Adrenal gland (tissue), 12 donors: ENCODE measurements around the gene CACUL1. TPM values are rescaled to one million over a fixed set of nuclear protein-coding genes. Genes with fewer than 3 reads are reported as not detected.

Experiments
- DNase-seq, 7 donors: peaks; one replicate each; pipeline ENCODE4 v3.0.0-alpha.2; 2019 to 2020
- H3K27ac ChIP-seq, 5 donors: fragments of 200-600 bp; sonication (generic) in 4 of 5; 1 replicate in 3 of 5; 2 replicates in 2 of 5; pipeline versions ENCODE4 v1.5.1 to v1.8.0; 2016 to 2020; ENCODE audit warnings: mild to moderate bottlenecking in 1 of 5
- H3K27me3 ChIP-seq: fragments of 200-600 bp; 2 replicates; pipeline ENCODE4 v1.8.0; 2021
- H3K36me3 ChIP-seq, 2 donors: fragments of 200-600 bp; replicated peaks in 1 of 2; 1 replicate in 1 of 2; 2 replicates in 1 of 2; pipeline versions ENCODE4 v1.5.1 to v1.8.0; 2018 to 2022
- H3K4me1 ChIP-seq, 2 donors: fragments of 200-600 bp; replicated peaks in 1 of 2; 1 replicate in 1 of 2; 2 replicates in 1 of 2; pipeline versions ENCODE4 v1.5.1 to v1.8.0; 2018 to 2021
- H3K4me3 ChIP-seq, 4 donors: fragments of 200-600 bp; sonication (generic) in 3 of 4; one replicate each; pipeline ENCODE4 v1.5.1; 2016 to 2018
- H3K9me3 ChIP-seq, 3 donors: fragments of 200-600 bp; sonication (generic) in 1 of 3; replicated peaks in 1 of 3; 1 replicate in 2 of 3; 2 replicates in 1 of 3; pipeline versions ENCODE4 v1.5.1 to v1.8.0; 2016 to 2021
- POLR2A ChIP-seq, 2 donors: fragments of 450-650 bp; IDR thresholded peaks; one replicate each; pipeline ENCODE4 v1.6.1; 2017; ENCODE audit warnings: antibody characterized with exemption in 2 of 2, mild to moderate bottlenecking in 2 of 2, moderate library complexity in 1 of 2
- WGBS, 4 donors: extraction: QIAGEN DNeasy Blood & Tissue Kit in 2 of 4; methylation state at CpG; one replicate each; pipeline versions ENCODE4 v1.1.5 to v1.1.7; 2013 to 2017; 5-methylcytosine and 5-hydroxymethylcytosine counted together
- intact Hi-C, 2 donors: fragments of 100-400 bp; cut with DNase I; formaldehyde crosslinking; loops; one replicate each; pipeline versions ENCODE4 v1.14.1 to v1.15.0; 2022 to 2023
- polyA plus RNA-seq, 3 donors: library from polyadenylated mRNA; stranded (reverse); fragments of 200-250 nt in 2 of 3; fragments of 350-450 nt in 1 of 3; fragmentation: Illumina TruSeq in 1 of 3; extraction: RNeasy Lipid Tissue Mini Kit (QIAGEN cat#74804) in 1 of 3; gene quantifications; one replicate each; pipeline ENCODE4 v1.2.3, GENCODE V29; 2013 to 2014
- total RNA-seq, 9 donors: library from RNA; depleted of rRNA in 4 of 9; stranded (reverse); fragments of >200 nt in 4 of 9; fragments of 120-200 nt in 1 of 9; fragmentation: NEBNext Ultra II Directional in 1 of 9; extraction: Animal tissue kit (Norgen Biotek cat#: 25700) in 1 of 9; gene quantifications; one replicate each; pipeline versions ENCODE4 v1.1.0 to v1.2.4, GENCODE V29; 2013 to 2023
- TF ChIP-seq, protein P1 (sequence below), 6 experiments: fragments of 450-650 bp in 4 of 6; fragments of 200-600 bp in 2 of 6; sonication (generic) in 1 of 6; IDR thresholded peaks; 1 replicate in 5 of 6; 2 replicates in 1 of 6; pipeline versions ENCODE4 v1.5.1 to v1.8.0; 2016 to 2021; ENCODE audit warnings: antibody characterized with exemption in 6 of 6, mild to moderate bottlenecking in 2 of 6, moderate library complexity in 1 of 6
- donor health status: healthy with polysubstance abuse.
- donor health status: Bipolar disorder and iron deficiency.
- donor health status: DM: yes; HTN: yes; CAD: no.
- donor health status: DM: no; HTN: no; CAD: no.
- donor health status: DM: no; HTN: no; CAD: no.
- donor health status: DM: yes; HTN: yes; CAD: no.

The CACUL1 gene
- total and polyA plus RNA-seq, 12 donors, result 6.9 to 70.0 (median 30.9) TPM

DNA sequence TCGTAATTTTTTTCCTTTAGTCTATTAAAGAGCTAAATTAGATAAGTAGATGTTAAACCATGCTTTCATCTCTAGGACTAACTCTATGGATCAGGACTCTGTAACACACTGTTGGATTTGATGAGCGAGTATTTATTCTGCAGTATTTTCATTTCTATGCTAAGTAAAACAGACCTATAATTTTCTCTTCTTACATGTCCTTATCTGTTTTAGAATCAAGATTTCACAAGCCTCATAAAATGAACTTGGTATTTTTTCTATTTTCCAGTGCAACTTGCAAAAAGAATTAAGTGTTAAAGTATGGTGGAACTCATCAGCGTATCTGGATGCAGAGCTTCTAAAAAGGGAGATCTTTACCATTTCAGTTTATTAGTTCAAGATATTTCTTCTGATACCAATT is 2.4 kb downstream of the CACUL1 start:
- intact Hi-C loops, result no loop called here
- Histone ChIP-seq H3K27ac (peak overlapping the region in 1 of 5 donors; percentile 93), H3K27me3 (no peaks in the 10 kb centered on the region), H3K4me3 (peak overlapping the region in 1 of 4 donors; percentile 86), H3K4me1 (peaks cover 22 to 54% of the 10 kb centered on the region in 2 donors), H3K36me3 (no peaks in the 10 kb centered on the region), H3K9me3 (no peaks in the 10 kb centered on the region)
- no peak for TF ChIP-seq POLR2A (IDR thresholded peaks at IDR 0.05)
- TF ChIP-seq, protein P1, sequence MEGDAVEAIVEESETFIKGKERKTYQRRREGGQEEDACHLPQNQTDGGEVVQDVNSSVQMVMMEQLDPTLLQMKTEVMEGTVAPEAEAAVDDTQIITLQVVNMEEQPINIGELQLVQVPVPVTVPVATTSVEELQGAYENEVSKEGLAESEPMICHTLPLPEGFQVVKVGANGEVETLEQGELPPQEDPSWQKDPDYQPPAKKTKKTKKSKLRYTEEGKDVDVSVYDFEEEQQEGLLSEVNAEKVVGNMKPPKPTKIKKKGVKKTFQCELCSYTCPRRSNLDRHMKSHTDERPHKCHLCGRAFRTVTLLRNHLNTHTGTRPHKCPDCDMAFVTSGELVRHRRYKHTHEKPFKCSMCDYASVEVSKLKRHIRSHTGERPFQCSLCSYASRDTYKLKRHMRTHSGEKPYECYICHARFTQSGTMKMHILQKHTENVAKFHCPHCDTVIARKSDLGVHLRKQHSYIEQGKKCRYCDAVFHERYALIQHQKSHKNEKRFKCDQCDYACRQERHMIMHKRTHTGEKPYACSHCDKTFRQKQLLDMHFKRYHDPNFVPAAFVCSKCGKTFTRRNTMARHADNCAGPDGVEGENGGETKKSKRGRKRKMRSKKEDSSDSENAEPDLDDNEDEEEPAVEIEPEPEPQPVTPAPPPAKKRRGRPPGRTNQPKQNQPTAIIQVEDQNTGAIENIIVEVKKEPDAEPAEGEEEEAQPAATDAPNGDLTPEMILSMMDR (IDR thresholded peaks at IDR 0.05), result no peak
- no peak for DNase-seq
- WGBS, 4 donors, result 59 to 75% (median 61%) methylated on average over 3 of the region's 3 CpGs

DNA sequence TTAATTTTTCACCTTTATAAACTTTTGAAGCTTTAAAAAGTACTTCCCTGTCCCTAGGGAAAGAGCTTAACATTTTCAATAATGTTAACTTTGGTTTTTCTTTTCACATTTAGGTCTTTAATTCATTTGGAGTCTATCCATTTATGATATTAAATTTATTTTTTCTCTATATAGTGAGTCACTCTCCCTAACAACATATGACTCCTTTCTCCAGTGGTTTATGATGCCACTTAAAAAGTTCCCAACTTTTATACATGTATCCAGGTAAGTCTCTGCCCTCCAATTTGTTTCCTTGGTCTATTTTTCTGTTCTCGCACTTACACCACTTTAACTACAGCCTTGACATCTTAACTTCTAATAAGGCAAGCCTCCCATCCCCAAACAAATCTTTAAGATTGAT is 3.5 kb downstream of the CACUL1 start:
- intact Hi-C loops, result no loop called here
- Histone ChIP-seq H3K27ac (no peak overlapping the region), H3K4me1 (peaks cover 22 to 60% of the 10 kb centered on the region in 2 donors), H3K4me3 (no peak overlapping the region), H3K27me3 (no peaks in the 10 kb centered on the region), H3K9me3 (no peaks in the 10 kb centered on the region), H3K36me3 (no peaks in the 10 kb centered on the region)
- no peak for TF ChIP-seq POLR2A (IDR thresholded peaks at IDR 0.05)
- TF ChIP-seq, protein P1 (IDR thresholded peaks at IDR 0.05), result no peak
- 66 to 74% (median 68%) methylated on average over 1 of the region's 1 CpG for WGBS, 4 donors
- no peak for DNase-seq

DNA sequence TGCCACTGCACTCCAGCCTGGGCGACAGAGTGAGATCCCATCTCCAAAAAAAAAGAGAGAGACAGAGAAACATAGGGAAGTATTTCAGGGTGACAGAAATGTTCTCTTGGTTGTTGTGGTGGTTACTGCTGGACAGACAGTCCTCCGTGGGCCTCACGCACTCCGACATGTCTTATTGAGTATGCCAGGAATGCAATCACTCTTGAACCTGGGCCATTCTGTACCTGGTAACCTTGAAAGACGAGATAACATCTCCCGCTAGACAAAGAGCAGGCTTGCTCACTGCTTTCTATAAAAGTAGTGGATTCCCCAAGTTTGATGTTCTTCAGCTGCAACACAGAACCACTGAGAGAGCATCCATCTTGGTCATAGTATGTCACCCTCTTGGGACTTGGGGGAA is 6.7 kb downstream of the CACUL1 start:
- intact Hi-C loops, result no loop called here
- Histone ChIP-seq H3K36me3 (no peaks in the 10 kb centered on the region), H3K27ac (peak overlapping the region in 1 of 5 donors; percentile 29), H3K4me1 (peaks cover 26 to 76% of the 10 kb centered on the region in 2 donors), H3K9me3 (no peaks in the 10 kb centered on the region), H3K4me3 (no peak overlapping the region), H3K27me3 (no peaks in the 10 kb centered on the region)
- WGBS, 4 donors, result 61 to 69% (median 69%) methylated on average over 5 to 6 of the region's 6 CpGs
- peak in 1 of 7 donors; percentile 19 for DNase-seq
- TF ChIP-seq, protein P1 (IDR thresholded peaks at IDR 0.05), result no peak
- TF ChIP-seq POLR2A (IDR thresholded peaks at IDR 0.05), result no peak

DNA sequence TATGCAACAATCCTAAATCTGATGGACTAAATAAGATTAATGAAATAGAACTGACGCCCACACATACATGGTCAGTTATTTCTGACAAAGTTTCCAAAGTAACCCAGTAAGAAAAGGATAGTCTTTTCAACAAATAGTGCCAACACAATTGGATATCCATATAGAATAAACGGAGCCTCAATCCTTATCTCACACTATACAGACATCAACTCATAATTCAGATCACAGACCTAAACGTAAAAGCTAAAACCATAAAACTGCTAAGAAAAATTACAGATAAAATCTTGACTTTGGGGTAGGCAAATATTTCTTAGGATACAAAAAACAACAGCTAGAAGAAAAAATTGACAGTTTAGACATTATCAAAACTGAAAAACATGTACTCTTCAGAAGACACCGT is 8.5 kb downstream of the CACUL1 start:
- no peaks in the 10 kb centered on the region for H3K27me3 ChIP-seq
- peaks cover 32 to 76% of the 10 kb centered on the region in 2 donors for H3K4me1 ChIP-seq
- intact Hi-C loops, result no loop called here
- 56 to 74% (median 70%) methylated on average over 4 of the region's 4 CpGs for WGBS, 4 donors
- H3K36me3 ChIP-seq, result no peaks in the 10 kb centered on the region
- peak overlapping the region in 1 of 5 donors; percentile 0 for H3K27ac ChIP-seq
- H3K4me3 ChIP-seq, result no peak overlapping the region
- TF ChIP-seq POLR2A (IDR thresholded peaks at IDR 0.05), result no peak
- TF ChIP-seq, protein P1 (IDR thresholded peaks at IDR 0.05), result no peak
- no peaks in the 10 kb centered on the region for H3K9me3 ChIP-seq
- DNase-seq, result no peak
